HEK293T (cell line): Measurements from ENCODE around the gene ADAMTS17.

Experiments
- CTCF ChIA-PET: fragments of 350-600 bp; formaldehyde crosslinking; extraction: SDS; loops from one replicate; lab custom pipeline; 2021; ENCODE audit warnings: antibody characterized with exemption, inconsistent platforms; lab: Yijun Ruan, JAX
- POLR2A ChIA-PET: fragments of 350-600 bp; formaldehyde crosslinking; extraction: SDS; loops from one replicate; lab custom pipeline; 2020; ENCODE audit warnings: antibody characterized with exemption, inconsistent platforms; lab: Yijun Ruan, JAX
- DNase-seq: peaks from one replicate; pipeline ENCODE4 v3.0.0; 2012; ENCODE audit warnings: mixed read lengths; ENCODE audit errors: extremely low spot score
- ARNT ChIP-seq: fragments of 450-650 bp; IDR thresholded peaks from 2 replicates; pipeline ENCODE4 v1.6.1; 2017; ENCODE audit warnings: mild to moderate bottlenecking
- BHLHE40 ChIP-seq: fragments of 450-650 bp; IDR thresholded peaks from 2 replicates; pipeline ENCODE4 v1.6.1; 2016; ENCODE audit warnings: mild to moderate bottlenecking, moderate library complexity, borderline replicate concordance
- CTBP1 ChIP-seq: fragments of 450-650 bp; IDR thresholded peaks from 2 replicates; pipeline ENCODE4 v1.6.1; 2016; ENCODE audit warnings: borderline replicate concordance
- ELF4 ChIP-seq: fragments of 450-650 bp; IDR thresholded peaks from 2 replicates; pipeline ENCODE4 v1.6.1; 2017; ENCODE audit warnings: antibody characterized with exemption
- FOXA1 ChIP-seq: fragments of 450-650 bp; IDR thresholded peaks from 2 replicates; pipeline ENCODE4 v1.6.1; 2016; ENCODE audit warnings: mild to moderate bottlenecking
- FOXK2 ChIP-seq: fragments of 450-650 bp; IDR thresholded peaks from 2 replicates; pipeline ENCODE4 v1.6.1; 2016; ENCODE audit warnings: mild to moderate bottlenecking
- FOXM1 ChIP-seq: fragments of 450-650 bp; IDR thresholded peaks from 2 replicates; pipeline ENCODE4 v1.6.1; 2017; ENCODE audit warnings: mild to moderate bottlenecking, borderline replicate concordance
- HDGF ChIP-seq: fragments of 450-650 bp; IDR thresholded peaks from 2 replicates; pipeline ENCODE4 v1.6.1; 2017; ENCODE audit warnings: antibody characterized with exemption, borderline replicate concordance
- L3MBTL2 ChIP-seq: fragments of 450-650 bp; conservative IDR thresholded peaks from 2 replicates; pipeline ENCODE4 v1.6.1; 2016; ENCODE audit warnings: mild to moderate bottlenecking
- LEF1 ChIP-seq: fragments of 450-650 bp; IDR thresholded peaks from 2 replicates; pipeline ENCODE4 v1.6.1; 2017; ENCODE audit warnings: mild to moderate bottlenecking, borderline replicate concordance
- NFRKB ChIP-seq: fragments of 450-650 bp; IDR thresholded peaks from 2 replicates; pipeline ENCODE4 v1.6.1; 2016; ENCODE audit warnings: mild to moderate bottlenecking, moderate library complexity
- SP1 ChIP-seq: fragments of 450-650 bp; IDR thresholded peaks from 2 replicates; pipeline ENCODE4 v1.6.1; 2017
- SUZ12 ChIP-seq: fragments of 450-650 bp; IDR thresholded peaks from 2 replicates; pipeline ENCODE4 v1.6.1; 2016; ENCODE audit warnings: mild to moderate bottlenecking
- TARDBP ChIP-seq: fragments of 450-650 bp; IDR thresholded peaks from 2 replicates; pipeline ENCODE4 v1.6.1; 2016
- ZNF384 ChIP-seq: fragments of 450-650 bp; IDR thresholded peaks from 2 replicates; pipeline ENCODE4 v1.6.1; 2016
- TF ChIP-seq, protein P1 (sequence below): fragments of 450-650 bp; IDR thresholded peaks from 2 replicates; pipeline ENCODE4 v1.6.1; 2016

Gene ADAMTS17

DNA sequence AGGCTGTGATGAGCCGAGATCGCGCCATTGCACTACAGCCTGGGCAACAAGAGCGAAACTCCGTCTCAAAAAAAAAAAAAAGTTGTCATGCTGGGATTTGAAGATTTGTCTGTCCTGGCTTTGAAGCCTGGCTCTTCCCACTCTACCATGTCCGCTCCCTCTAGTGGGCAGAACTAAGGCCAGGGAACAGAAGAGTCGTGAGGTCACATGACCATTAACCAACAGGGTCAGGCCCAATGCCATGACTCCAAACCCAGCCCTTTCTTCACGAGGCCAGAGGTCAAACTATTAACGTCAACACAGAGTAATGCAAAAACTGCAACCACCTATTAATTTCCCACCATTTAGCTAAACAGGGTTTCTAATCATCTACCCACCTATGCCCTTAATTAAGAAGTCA lies 212.1 kb downstream of the ADAMTS17 start:
- no peak for TF ChIP-seq FOXK2
- no peak for TF ChIP-seq FOXA1
- TF ChIP-seq, protein P1, sequence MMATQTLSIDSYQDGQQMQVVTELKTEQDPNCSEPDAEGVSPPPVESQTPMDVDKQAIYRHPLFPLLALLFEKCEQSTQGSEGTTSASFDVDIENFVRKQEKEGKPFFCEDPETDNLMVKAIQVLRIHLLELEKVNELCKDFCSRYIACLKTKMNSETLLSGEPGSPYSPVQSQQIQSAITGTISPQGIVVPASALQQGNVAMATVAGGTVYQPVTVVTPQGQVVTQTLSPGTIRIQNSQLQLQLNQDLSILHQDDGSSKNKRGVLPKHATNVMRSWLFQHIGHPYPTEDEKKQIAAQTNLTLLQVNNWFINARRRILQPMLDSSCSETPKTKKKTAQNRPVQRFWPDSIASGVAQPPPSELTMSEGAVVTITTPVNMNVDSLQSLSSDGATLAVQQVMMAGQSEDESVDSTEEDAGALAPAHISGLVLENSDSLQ, result no peak
- TF ChIP-seq HDGF, result no peak
- no peak for TF ChIP-seq L3MBTL2
- TF ChIP-seq LEF1, result no peak
- no peak for TF ChIP-seq ARNT
- TF ChIP-seq NFRKB, result no peak
- TF ChIP-seq TARDBP, result no peak
- TF ChIP-seq ELF4, result no peak
- no peak for DNase-seq
- POLR2A ChIA-PET, result no interaction called here
- CTCF ChIA-PET, result interaction anchor here (0.7 kb wide), 1 partner anchor 230 kb away, joined by 3 read pairs; no protein-coding TSS in a partner anchor

DNA sequence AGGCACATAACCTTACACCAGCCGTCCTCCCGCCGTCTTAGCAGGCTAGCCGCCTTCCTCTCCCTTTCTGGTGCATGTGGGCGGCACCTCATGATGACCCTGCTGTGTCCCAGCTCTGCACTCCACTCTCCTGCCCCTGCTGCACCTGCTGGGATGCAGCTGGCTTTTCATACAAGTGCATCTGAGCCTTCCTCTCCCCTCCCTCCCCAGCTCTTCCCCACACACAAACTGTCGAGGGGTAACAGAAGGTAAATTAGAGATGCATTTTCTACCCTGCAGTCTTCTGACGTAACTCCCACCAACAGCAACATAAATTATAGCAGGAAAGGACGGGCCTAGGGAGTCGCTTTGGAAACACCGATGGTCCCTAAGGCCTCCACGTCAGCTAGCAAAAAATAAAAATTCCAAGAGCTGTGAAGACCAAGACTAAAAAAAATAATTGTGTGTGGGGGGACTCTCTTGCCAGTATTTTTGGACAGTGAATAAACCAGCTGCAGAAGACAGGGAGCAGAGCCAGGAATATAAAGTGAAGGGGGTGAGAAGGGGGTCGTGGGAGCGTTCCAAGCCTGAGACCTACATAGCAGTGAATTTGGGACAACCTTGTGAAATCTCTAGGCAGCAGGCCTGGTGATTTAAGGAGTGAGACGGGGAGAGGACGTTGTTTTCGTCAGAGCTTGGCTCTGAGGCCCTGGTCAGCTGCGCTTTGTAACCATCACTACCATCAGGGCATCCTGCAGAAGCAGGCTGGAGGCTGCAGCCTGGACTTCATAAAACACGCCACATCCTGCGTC lies 216.2 kb downstream of the ADAMTS17 start:
- no peak for DNase-seq
- ChIA-PET CTCF (no interaction called here), POLR2A (no interaction called here)
- TF ChIP-seq TARDBP, result no peak

DNA sequence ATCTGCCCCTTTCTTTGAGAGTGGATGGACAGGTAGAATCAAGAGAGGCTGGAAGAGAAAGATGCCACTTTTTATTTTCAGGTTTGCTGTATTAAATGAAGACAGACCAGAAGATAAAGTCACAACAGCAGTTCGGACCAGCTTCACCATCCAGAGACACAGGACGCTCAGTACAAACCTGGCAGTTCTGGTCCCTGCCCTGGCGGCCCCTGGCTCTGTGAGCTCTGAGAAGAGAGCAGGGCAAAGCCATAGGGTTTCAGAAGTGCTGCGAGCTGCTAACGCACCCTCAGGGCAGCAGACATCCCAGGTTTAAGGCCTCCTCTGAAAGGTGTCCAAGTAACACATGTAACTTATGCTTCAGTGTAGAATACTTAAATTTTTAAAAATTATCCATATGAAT lies 216.8 kb downstream of the ADAMTS17 start:
- ChIA-PET POLR2A (no interaction called here), CTCF (no interaction called here)
- no peak for DNase-seq
- TF ChIP-seq ARNT (no peak), NFRKB (no peak), BHLHE40 (no peak), FOXK2 (no peak), HDGF (no peak), SP1 (no peak), L3MBTL2 (no peak), LEF1 (no peak), TARDBP (no peak), FOXA1 (no peak), FOXM1 (no peak), SUZ12 (no peak), ELF4 (no peak), ZNF384 (no peak), CTBP1 (no peak)
- TF ChIP-seq, protein P1, result no peak

DNA sequence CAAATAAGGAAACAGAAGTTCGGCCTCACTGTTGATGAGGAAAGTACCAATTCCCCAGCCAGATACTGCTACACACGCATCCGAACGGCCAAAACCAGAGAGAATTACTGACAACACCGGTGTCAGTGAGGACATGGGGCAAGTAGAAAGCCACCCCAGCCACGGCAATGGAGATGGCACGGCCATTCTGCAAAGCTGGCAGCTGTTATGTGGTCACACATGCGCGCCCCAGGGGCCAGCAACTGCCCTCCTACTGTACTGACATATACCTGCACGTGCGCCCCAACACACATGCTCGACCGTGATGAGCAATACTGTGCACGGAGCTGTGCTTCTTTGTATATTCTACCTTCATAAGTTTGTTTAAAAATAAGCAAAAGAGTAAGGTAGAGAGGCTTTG lies 217.4 kb downstream of the ADAMTS17 start:
- ChIA-PET POLR2A (no interaction called here), CTCF (no interaction called here)
- DNase-seq, result no peak
- no peak for TF ChIP-seq ELF4
- TF ChIP-seq CTBP1, result no peak
- no peak for TF ChIP-seq FOXM1
- TF ChIP-seq FOXK2, result no peak
- no peak for TF ChIP-seq ARNT

DNA sequence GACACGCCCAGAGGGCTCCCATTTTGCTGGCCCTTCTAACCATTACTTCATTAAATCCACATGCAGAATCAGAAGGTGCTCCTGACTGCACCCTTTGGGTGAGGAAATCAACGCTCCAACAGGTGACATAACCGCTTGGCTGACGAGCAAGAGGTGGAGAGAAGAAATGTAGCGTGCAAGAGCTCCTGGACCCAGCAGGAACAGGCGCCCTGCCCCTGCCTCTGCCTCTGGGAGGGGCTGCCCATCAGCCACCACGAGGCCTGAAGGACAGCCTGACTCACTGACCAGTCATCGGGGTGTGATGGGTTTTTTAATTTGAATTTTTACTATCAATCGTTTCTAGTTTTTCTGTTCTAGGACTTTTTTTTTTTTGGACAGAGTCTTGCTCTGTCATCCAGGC lies 218.2 kb downstream of the ADAMTS17 start:
- CTCF ChIA-PET, result no interaction called here
- no peak for DNase-seq
- TF ChIP-seq ARNT (no peak), BHLHE40 (no peak), LEF1 (no peak), NFRKB (no peak), SUZ12 (no peak), FOXA1 (no peak), HDGF (no peak), L3MBTL2 (no peak), ZNF384 (no peak), CTBP1 (no peak), FOXM1 (no peak)
- TF ChIP-seq, protein P1, result no peak
- POLR2A ChIA-PET, result no interaction called here

DNA sequence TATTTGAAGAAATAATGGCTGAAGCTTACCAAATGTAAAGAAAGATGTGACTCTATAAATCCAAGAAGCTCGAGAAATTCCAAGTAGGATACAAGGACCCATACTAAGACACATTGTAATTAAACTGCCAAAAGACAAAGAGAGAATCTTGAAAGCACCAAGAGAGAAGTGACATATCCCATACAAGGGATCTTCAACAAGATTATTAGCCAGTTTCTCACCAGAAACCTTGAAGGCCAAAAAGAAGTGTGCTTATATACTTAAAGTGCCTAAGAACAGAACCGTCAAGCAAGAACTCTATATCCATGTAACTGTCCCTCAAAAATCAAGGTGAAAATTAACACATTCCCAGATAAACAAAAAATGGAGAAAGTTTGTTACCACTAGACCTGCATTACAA lies 220.5 kb downstream of the ADAMTS17 start:
- DNase-seq, result no peak
- no peak for TF ChIP-seq ARNT
- CTCF ChIA-PET, result no interaction called here
- POLR2A ChIA-PET, result no interaction called here

DNA sequence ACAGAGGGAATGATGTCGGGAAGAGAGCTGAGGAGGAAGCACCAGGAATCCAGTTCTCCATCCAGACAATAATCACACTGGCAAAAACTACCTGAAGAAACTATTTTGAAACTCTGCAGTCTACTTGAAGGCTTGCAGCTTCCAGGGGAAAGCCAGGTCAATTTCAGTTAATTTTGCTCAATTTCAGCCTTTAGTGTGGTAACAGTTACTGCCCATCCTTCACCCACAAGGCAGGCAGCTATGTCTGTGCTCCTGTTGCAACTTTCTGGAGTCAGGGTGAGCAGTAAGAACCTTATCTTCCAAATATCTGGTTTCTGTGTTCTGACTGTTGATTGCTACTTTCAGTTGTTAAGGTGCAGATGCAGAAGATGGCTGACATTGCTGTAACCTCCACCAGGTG lies 221.7 kb downstream of the ADAMTS17 start:
- TF ChIP-seq HDGF, result no peak
- no peak for TF ChIP-seq LEF1
- no peak for TF ChIP-seq ELF4
- TF ChIP-seq NFRKB, result no peak
- TF ChIP-seq, protein P1, result no peak
- TF ChIP-seq FOXK2, result no peak
- no peak for TF ChIP-seq BHLHE40
- no peak for TF ChIP-seq ARNT
- TF ChIP-seq FOXM1, result no peak
- ChIA-PET CTCF (interaction anchor here (0.6 kb wide), 1 partner anchor 507 kb away, joined by 3 read pairs; no protein-coding TSS in a partner anchor), POLR2A (no interaction called here)
- no peak for DNase-seq
